HG03280 (cell line): Measurements from ENCODE around the gene G6PC1.

Source experiments
- ATAC-seq: cut with Tn5 transposase; IDR thresholded peaks from one replicate; pipeline ENCODE4 v1.9.1; 2021; ENCODE audit warnings: mild to moderate bottlenecking, moderate library complexity; ENCODE audit not compliant: unreplicated experiment

The G6PC1 gene

GRCh38 chr17:42929497-42929844 is 28.9 kb downstream of the G6PC1 start:
- ATAC-seq = no peak

- ATAC-seq = no peak
Measured at GRCh38 chr17:42937712-42938596, 37.4 kb downstream of the G6PC1 start.

- no peak for ATAC-seq
Measured at GRCh38 chr17:42944211-42944610, 43.6 kb downstream of the G6PC1 start.

GRCh38 chr17:42946812-42947211 is 46.2 kb downstream of the G6PC1 start:
- no peak for ATAC-seq

DNA sequence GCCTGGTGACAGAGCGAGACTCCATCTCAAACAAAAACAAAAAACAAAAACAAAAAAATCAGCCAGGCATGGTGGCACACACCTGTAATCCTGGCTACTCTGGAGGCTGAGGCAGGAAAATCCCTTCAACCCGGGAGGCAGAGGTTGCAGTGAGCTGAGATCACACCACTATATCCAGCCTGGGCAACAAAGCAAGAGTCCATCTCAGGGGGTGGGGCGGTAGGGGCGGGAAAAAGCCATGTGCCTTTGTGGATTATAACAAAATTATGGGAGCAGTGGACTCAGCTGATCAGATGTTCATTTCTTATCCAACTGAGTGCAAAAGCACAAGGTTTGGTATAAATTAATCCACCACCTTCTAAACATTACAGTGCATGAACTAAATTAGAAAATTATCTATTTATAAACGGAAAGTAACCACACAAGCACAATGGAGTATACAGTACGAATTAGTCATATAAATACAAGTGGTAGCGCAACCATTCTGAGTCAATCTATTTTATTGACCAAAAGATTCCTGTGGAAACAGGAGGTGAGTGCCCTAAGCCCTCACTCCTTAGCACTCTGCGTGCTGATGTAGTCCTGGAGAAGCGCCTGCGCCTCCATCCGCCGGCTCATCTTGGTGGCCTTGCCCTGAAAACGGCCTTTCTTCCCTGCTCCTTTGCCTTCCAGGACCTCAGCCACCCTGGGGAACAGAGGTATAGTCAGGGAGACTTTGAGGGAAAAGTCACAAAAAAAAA is 49.6 kb downstream of the G6PC1 start:
- ATAC-seq = no peak
